IPS-15b (cell line): ENCODE results near the gene ZFP28.

Experiments used
- H3K27me3 ChIP-seq: one replicate; pipeline ENCODE4 v1.6.1; 2013; ENCODE audit warnings: low read length; ENCODE audit not compliant: control insufficient read depth, insufficient read depth
- H3K36me3 ChIP-seq: one replicate; pipeline ENCODE4 v1.6.1; 2013; ENCODE audit warnings: low read length; ENCODE audit not compliant: control insufficient read depth, insufficient read depth
- H3K4me1 ChIP-seq: one replicate; pipeline ENCODE4 v1.6.1; 2013; ENCODE audit warnings: mild to moderate bottlenecking, low read length; ENCODE audit not compliant: control insufficient read depth, insufficient read depth
- H3K4me3 ChIP-seq: one replicate; pipeline ENCODE4 v1.5.1; 2013; ENCODE audit warnings: low read depth, low read length
- H3K9ac ChIP-seq: one replicate; pipeline ENCODE4 v1.6.1; 2013; ENCODE audit warnings: low read depth, mild to moderate bottlenecking, low read length
- H3K9me3 ChIP-seq: one replicate; pipeline ENCODE4 v1.6.1; 2013; ENCODE audit warnings: mild to moderate bottlenecking, low read length; ENCODE audit not compliant: control insufficient read depth, insufficient read depth

The ZFP28 gene

GRCh38 chr19:56601375-56601774 lies 62.6 kb downstream of the ZFP28 start:
- H3K27me3 ChIP-seq = no peaks in the 10 kb centered on the region
- no peaks in the 10 kb centered on the region for H3K36me3 ChIP-seq
- H3K9me3 ChIP-seq = no peaks in the 10 kb centered on the region
- no peak overlapping the region for H3K4me3 ChIP-seq
- no peak overlapping the region for H3K9ac ChIP-seq
- H3K4me1 ChIP-seq = no peaks in the 10 kb centered on the region

- peaks cover 2% of the 10 kb centered on the region for H3K9me3 ChIP-seq
- no peak overlapping the region for H3K4me3 ChIP-seq
- no peaks in the 10 kb centered on the region for H3K36me3 ChIP-seq
These were observed 65.1 kb downstream of the ZFP28 start for GRCh38 chr19:56603829-56604228.

More at GRCh38 chr19:56603829-56604228, 65.1 kb downstream of the ZFP28 start:
- H3K9ac ChIP-seq = no peak overlapping the region
- no peaks in the 10 kb centered on the region for H3K27me3 ChIP-seq
- H3K4me1 ChIP-seq = no peaks in the 10 kb centered on the region
